ENCODE data around the gene CTTNBP2NL. TPM values are rescaled to one million over a fixed set of nuclear protein-coding genes. Genes with fewer than 3 reads are reported as not detected.

Gene CTTNBP2NL
- total and polyA plus RNA-seq, 2 of the 4 experiments (the other 2 are of a cell fraction) = 12.4 to 22.0 TPM

GRCh38 chr1:112395821-112396652, at the start of gene CTTNBP2NL (continued):
- 0 out of 2 replicates have a peak, but pooled peaks have one; percentile 8 for TF ChIP-seq MXI1 (IDR thresholded peaks at IDR 0.05; ENCODE audit: borderline replicate concordance, low read depth, low read length)
- TF ChIP-seq CEBPB (IDR thresholded peaks at IDR 0.05; ENCODE audit: low read depth, low read length) = no peak
- no peak for TF ChIP-seq NFE2L2 (IDR thresholded peaks at IDR 0.05; ENCODE audit: low read depth, low read length)
- TF ChIP-seq RAD21 (IDR thresholded peaks at IDR 0.05; ENCODE audit: low read length) = no peak
- no peak for TF ChIP-seq RFX5 (IDR thresholded peaks at IDR 0.05; ENCODE audit: low read depth, low read length)
- TF ChIP-seq SMC3 (IDR thresholded peaks at IDR 0.05; ENCODE audit: low read depth, low read length) = no peak
- no peak for TF ChIP-seq CHD1 (IDR thresholded peaks at IDR 0.05; ENCODE audit: low read depth, low read length)
